ENCODE measurements around the gene CADPS2.

DNA sequence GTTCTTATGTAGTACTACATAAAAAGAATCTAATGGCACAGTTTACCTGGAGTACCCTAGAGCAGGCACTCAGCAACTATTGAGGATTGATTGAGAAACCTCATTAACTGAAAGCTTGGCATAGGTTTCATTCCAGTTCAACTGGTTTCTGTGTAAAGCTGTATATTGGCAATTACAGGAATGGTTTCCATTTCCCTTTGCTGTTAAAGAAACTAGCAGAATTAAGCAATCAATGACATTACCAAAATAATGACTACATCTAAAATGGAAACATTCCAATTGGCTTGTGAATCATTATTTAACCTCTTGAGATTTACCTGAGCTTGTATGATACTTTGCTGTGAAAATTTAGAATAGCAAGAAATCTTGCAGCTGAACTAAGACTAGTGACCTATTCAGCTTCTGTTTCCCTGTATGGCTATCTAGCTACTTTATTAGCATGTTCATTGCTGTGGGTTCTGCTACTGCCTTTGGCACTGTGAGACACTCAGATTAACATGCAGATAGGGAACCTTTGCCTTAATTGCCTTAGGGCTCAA lies 33.5 kb upstream of the CADPS2 start:
- TF ChIP-seq, protein P1, sequence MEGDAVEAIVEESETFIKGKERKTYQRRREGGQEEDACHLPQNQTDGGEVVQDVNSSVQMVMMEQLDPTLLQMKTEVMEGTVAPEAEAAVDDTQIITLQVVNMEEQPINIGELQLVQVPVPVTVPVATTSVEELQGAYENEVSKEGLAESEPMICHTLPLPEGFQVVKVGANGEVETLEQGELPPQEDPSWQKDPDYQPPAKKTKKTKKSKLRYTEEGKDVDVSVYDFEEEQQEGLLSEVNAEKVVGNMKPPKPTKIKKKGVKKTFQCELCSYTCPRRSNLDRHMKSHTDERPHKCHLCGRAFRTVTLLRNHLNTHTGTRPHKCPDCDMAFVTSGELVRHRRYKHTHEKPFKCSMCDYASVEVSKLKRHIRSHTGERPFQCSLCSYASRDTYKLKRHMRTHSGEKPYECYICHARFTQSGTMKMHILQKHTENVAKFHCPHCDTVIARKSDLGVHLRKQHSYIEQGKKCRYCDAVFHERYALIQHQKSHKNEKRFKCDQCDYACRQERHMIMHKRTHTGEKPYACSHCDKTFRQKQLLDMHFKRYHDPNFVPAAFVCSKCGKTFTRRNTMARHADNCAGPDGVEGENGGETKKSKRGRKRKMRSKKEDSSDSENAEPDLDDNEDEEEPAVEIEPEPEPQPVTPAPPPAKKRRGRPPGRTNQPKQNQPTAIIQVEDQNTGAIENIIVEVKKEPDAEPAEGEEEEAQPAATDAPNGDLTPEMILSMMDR (IDR thresholded peaks at IDR 0.05) = no peak
- TF ChIP-seq POLR2A (IDR thresholded peaks at IDR 0.05) = no peak
- peak in 2 of 4 donors; percentile 82 to 84 for TF ChIP-seq EP300 (IDR thresholded peaks at IDR 0.05)
- TF ChIP-seq POLR2AphosphoS5 (IDR thresholded peaks at IDR 0.05) = no peak
